Omental fat pad (tissue), 4 donors: Measurements from ENCODE around the gene TNC. TPM values are rescaled to one million over a fixed set of nuclear protein-coding genes. Genes with fewer than 3 reads are reported as not detected.
"Not testable (repeated sequence)": the region's sequence is repeated elsewhere in the genome, so short reads cannot be mapped to it uniquely, and the experiment has no call there.

Experiments used
- ATAC-seq: fragments of 150-250 bp; one replicate; pipeline ENCODE4 v1.9.1; 2016; ENCODE audit warnings: mild to moderate bottlenecking, moderate library complexity; ENCODE audit not compliant: low FRiP score
- DNase-seq: peaks from one replicate; pipeline ENCODE4 v3.0.0-alpha.2; 2019; ENCODE audit warnings: low spot score
- CTCF ChIP-seq, 3 donors: fragments of 450-650 bp; IDR thresholded peaks; one replicate each; pipeline ENCODE4 v1.5.1; 2016 to 2017; ENCODE audit warnings: antibody characterized with exemption in 3 of 3, mild to moderate bottlenecking in 3 of 3, moderate library complexity in 2 of 3
- total RNA-seq, 4 donors: library from RNA; depleted of rRNA; stranded (reverse); fragments of >200 nt; gene quantifications; one replicate each; pipeline ENCODE4 v1.1.0, GENCODE V29; 2016

TNC gene
- total RNA-seq, 4 donors from 2014 or later, result 3.2 to 44.2 (median 10.0) TPM

DNA sequence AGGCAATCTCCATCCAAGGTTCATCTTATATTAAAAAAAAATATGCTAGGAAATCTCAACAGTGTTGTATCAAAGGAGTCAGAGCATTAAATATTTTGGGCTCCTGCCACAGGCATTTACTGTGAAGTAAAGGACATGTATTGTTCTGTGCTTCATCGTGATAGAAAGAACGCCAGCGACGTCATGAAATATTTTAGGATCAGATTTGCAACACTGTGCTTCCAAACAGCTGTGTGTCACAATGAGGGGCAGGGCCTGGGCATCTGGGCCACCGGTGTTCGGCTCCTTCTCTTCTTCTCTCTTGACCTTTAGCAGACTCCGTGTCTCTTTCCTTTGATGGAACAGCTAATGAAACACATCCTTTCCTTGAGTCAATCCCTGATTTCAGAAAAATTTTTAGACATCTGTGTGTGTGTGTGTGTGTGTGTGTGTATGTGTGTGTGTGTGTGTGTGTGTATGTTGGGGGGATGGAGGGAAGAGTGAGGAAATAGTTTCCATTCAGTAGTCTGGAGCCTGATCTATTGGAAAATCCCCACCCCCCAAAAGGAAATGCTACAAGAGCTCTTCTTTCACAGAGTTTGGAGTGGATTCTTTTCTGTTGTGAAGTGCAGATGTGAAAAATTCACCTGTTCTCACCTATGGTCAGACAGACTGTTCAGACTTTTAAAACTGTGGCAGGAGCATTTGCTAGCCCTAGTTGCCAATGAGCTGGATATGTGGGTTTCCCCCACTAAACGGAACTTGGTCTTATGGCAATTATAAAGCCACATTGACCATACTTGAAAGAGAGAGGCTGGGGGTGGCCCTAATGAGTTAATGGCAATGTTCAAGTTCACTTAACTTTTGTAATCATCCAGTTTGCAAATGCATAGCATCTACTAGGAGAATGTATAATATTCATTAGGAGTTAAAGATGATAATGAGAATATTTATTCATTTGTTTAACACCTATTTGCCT is 18.1 kb upstream of the TNC start:
- ATAC-seq, result no peak
- DNase-seq, result no peak
- no peak for TF ChIP-seq CTCF (IDR thresholded peaks at IDR 0.05)

DNA sequence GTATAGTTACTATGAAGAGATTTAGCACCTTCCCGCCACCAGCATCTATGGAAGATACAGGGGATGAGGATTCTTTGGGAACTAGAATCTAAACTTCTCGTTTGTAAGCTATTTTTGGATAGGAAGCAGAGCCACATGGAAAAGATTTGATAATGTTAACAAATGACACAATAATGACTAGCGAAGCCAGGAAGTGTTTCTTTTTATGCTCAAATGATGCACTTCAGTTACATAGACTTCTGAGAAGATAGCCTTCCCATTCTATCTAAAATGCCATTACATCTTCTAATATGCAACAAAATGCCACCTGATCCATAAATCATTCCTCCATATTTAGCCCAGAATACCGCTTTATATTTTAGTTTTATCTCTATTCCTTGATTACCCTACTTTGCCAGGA is 17.0 kb upstream of the TNC start:
- ATAC-seq, result no peak
- no peak for TF ChIP-seq CTCF (IDR thresholded peaks at IDR 0.05)
- DNase-seq, result no peak

- no peak for TF ChIP-seq CTCF (IDR thresholded peaks at IDR 0.05)
- ATAC-seq (no peak), DNase-seq (no peak)
These were observed 15.7 kb upstream of the TNC start for GRCh38 chr9:115133649-115134048.

GRCh38 chr9:115132648-115133047 is 14.7 kb upstream of the TNC start:
- DNase-seq, result no peak
- TF ChIP-seq CTCF (IDR thresholded peaks at IDR 0.05), result no peak
- no peak for ATAC-seq

DNA sequence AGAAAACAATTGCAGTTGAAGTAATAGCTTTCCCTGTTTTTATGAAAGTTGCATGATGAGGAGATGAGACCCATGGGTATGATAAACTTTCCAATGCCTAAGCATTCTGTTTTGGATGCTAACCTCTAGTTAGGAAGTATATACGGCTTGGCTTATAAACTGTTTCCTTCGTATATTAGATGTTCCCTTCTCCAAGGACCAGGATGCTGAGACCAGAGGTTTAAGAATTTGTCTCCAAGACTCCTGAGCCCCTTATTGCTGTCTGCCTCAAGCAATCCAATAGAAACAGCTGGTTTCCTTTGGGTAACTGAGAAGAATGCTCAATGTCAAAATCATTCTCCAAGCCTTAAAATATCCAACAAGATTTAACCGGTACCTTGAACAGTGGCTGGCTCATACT is 12.2 kb upstream of the TNC start:
- ATAC-seq (no peak), DNase-seq (no peak)
- no peak for TF ChIP-seq CTCF (IDR thresholded peaks at IDR 0.05)

DNA sequence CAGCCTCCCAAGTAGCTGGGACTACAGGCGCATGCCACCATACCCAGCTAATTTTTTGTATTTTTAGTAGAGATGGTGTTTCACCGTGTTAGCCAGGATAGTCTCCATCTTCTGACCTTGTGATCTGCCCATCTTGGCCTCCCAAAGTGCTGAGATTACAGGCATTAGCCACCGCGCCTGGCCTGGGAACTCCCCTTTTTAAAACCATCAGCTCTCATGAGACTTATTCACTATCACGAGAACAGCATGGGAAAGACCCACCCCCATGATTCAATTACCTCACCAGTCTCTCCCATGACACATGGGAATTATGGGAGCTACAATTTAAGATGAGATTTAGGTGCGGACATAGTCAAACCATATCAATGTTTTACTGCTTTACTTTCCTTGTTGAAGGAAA is 10.8 kb upstream of the TNC start:
- DNase-seq, result not testable (repeated sequence)

GRCh38 chr9:115127191-115127817 is 9.3 kb upstream of the TNC start:
- DNase-seq (no peak), ATAC-seq (peak; percentile 70)
- TF ChIP-seq CTCF (IDR thresholded peaks at IDR 0.05), result no peak

More for the DNA sequence above, 10.8 kb upstream of the TNC start:
- not testable (repeated sequence) for ATAC-seq
